HEK293 (cell line): ENCODE results near the gene BSCL2.

ENCODE experiments used
- CTCF ChIA-PET: fragments of 350-600 bp; formaldehyde crosslinking; extraction: SDS; loops from one replicate; lab custom pipeline; 2021; ENCODE audit warnings: antibody characterized with exemption; lab: Yijun Ruan, JAX
- POLR2A ChIA-PET: fragments of 300-600 bp; formaldehyde crosslinking; extraction: SDS; loops from one replicate; lab custom pipeline; 2020; ENCODE audit warnings: antibody characterized with exemption, inconsistent platforms; lab: Yijun Ruan, JAX
- H3K27ac ChIP-seq: fragments of 200-500 bp; sonication (Bioruptor generic); 2 replicates; pipeline ENCODE4 v1.5.1; 2014; ENCODE audit warnings: low read depth, low read length, control low read depth, inconsistent platforms; ENCODE audit errors: extremely low read depth
- H3K36me3 ChIP-seq, 2 experiments: fragments of 200-500 bp in 1 of 2; sonication (Bioruptor generic) in 1 of 2; 1 replicate in 1 of 2; 2 replicates in 1 of 2; pipeline ENCODE4 v1.5.1; 2014 to 2017; ENCODE audit warnings: inconsistent platforms in 2 of 2, low read length in 2 of 2; ENCODE audit not compliant: control insufficient read depth in 2 of 2, insufficient read depth in 1 of 2
- H3K4me1 ChIP-seq: fragments of 200-500 bp; sonication (Bioruptor generic); 2 replicates; pipeline ENCODE4 v1.5.1; 2014; ENCODE audit warnings: mild to moderate bottlenecking, low read length, inconsistent platforms; ENCODE audit not compliant: control insufficient read depth, insufficient read depth
- H3K4me3 ChIP-seq: 2 replicates; pipeline ENCODE4 v1.5.1; 2011; ENCODE audit warnings: low read depth, mild to moderate bottlenecking, control low read depth, low read length, moderate library complexity
- H3K9me3 ChIP-seq: fragments of 200-500 bp; sonication (Bioruptor generic); 2 replicates; pipeline ENCODE4 v1.5.1; 2014; ENCODE audit warnings: low read depth, low read length, inconsistent platforms; ENCODE audit not compliant: control insufficient read depth, insufficient read depth
- KLF9 ChIP-seq: fragments of 450-650 bp; formaldehyde crosslinking; IDR thresholded peaks from 2 replicates; pipeline ENCODE4 v1.5.1; 2016; ENCODE audit warnings: missing biosample characterization, missing genetic modification characterization, low read depth
- MYNN ChIP-seq: fragments of 450-650 bp; formaldehyde crosslinking; IDR thresholded peaks from 2 replicates; pipeline ENCODE4 v1.5.1; 2016; ENCODE audit warnings: missing biosample characterization, missing genetic modification characterization, borderline replicate concordance
- ZBTB21 ChIP-seq: fragments of 450-650 bp; formaldehyde crosslinking; IDR thresholded peaks from 2 replicates; pipeline ENCODE4 v1.5.1; 2017; ENCODE audit warnings: missing biosample characterization, missing genetic modification characterization
- ZFP41 ChIP-seq: fragments of 450-650 bp; formaldehyde crosslinking; IDR thresholded peaks from 2 replicates; pipeline ENCODE4 v1.5.1; 2016; ENCODE audit warnings: missing biosample characterization, missing genetic modification characterization, borderline replicate concordance
- ZIC2 ChIP-seq: fragments of 450-650 bp; formaldehyde crosslinking; IDR thresholded peaks from 2 replicates; pipeline ENCODE4 v1.5.1; 2016; ENCODE audit warnings: missing biosample characterization, missing genetic modification characterization
- ZNF121 ChIP-seq: fragments of 450-650 bp; formaldehyde crosslinking; IDR thresholded peaks from 2 replicates; pipeline ENCODE4 v1.5.1; 2016; ENCODE audit warnings: missing biosample characterization, missing genetic modification characterization
- ZNF138 ChIP-seq: fragments of 450-650 bp; formaldehyde crosslinking; IDR thresholded peaks from 2 replicates; pipeline ENCODE4 v1.5.1; 2016; ENCODE audit warnings: missing biosample characterization, missing genetic modification characterization, borderline replicate concordance
- ZNF140 ChIP-seq: fragments of 450-650 bp; formaldehyde crosslinking; IDR thresholded peaks from 2 replicates; pipeline ENCODE4 v1.5.1; 2016; ENCODE audit warnings: missing biosample characterization, missing genetic modification characterization
- ZNF302 ChIP-seq: fragments of 450-650 bp; formaldehyde crosslinking; IDR thresholded peaks from 2 replicates; pipeline ENCODE4 v1.5.1; 2016; ENCODE audit warnings: missing biosample characterization, missing genetic modification characterization, low read depth
- ZNF324 ChIP-seq: fragments of 450-650 bp; formaldehyde crosslinking; IDR thresholded peaks from 2 replicates; pipeline ENCODE4 v1.5.1; 2016; ENCODE audit warnings: missing biosample characterization, missing genetic modification characterization
- ZNF362 ChIP-seq: fragments of 450-650 bp; formaldehyde crosslinking; IDR thresholded peaks from 2 replicates; pipeline ENCODE4 v1.5.1; 2016; ENCODE audit warnings: missing biosample characterization, missing genetic modification characterization
- ZNF394 ChIP-seq: fragments of 450-650 bp; formaldehyde crosslinking; IDR thresholded peaks from 2 replicates; pipeline ENCODE4 v1.5.1; 2016; ENCODE audit warnings: missing biosample characterization, missing genetic modification characterization, mild to moderate bottlenecking, moderate library complexity, borderline replicate concordance
- ZNF548 ChIP-seq: fragments of 450-650 bp; formaldehyde crosslinking; IDR thresholded peaks from 2 replicates; pipeline ENCODE4 v1.5.1; 2016; ENCODE audit warnings: missing biosample characterization, missing genetic modification characterization
- ZNF596 ChIP-seq: fragments of 450-650 bp; IDR thresholded peaks from 2 replicates; pipeline ENCODE4 v1.5.0; 2018; ENCODE audit warnings: missing biosample characterization, mild to moderate bottlenecking, missing genetic modification characterization, moderate library complexity
- ZNF645 ChIP-seq: fragments of 450-650 bp; formaldehyde crosslinking; IDR thresholded peaks from 2 replicates; pipeline ENCODE4; 2016; ENCODE audit warnings: missing biosample characterization, missing genetic modification characterization
- ZNF768 ChIP-seq: fragments of 450-650 bp; formaldehyde crosslinking; IDR thresholded peaks from 2 replicates; pipeline ENCODE4 v1.5.1; 2018; ENCODE audit warnings: missing biosample characterization, mild to moderate bottlenecking, missing genetic modification characterization
- ZSCAN23 ChIP-seq: fragments of 450-650 bp; formaldehyde crosslinking; IDR thresholded peaks from 2 replicates; pipeline ENCODE4 v1.5.1; 2016; ENCODE audit warnings: missing biosample characterization, missing genetic modification characterization

BSCL2 gene

GRCh38 chr11:62719302-62719978 is 12.2 kb upstream of the BSCL2 start:
- POLR2A ChIA-PET = interaction anchor here (1.9 to 2.8 kb wide), 3 partner anchors 8 to 34 kb away, joined by 4 to 16 read pairs (median 5); partner anchors contain the start of genes HNRNPUL2 and ZBTB3
- no peak overlapping the region for H3K27ac ChIP-seq
- peaks cover 45 to 98% of the 10 kb centered on the region in 2 experiments for H3K36me3 ChIP-seq
- H3K4me1 ChIP-seq = no peaks in the 10 kb centered on the region
- no peak overlapping the region for H3K4me3 ChIP-seq
- CTCF ChIA-PET = no interaction called here
- H3K9me3 ChIP-seq = no peaks in the 10 kb centered on the region
- no peak for TF ChIP-seq ZNF768 (tag by site-specific recombination)
- TF ChIP-seq MYNN (tag by site-specific recombination) = peak; percentile 74

GRCh38 chr11:62716816-62717215 is 9.6 kb upstream of the BSCL2 start:
- CTCF ChIA-PET = interaction anchor here (0.6 kb wide), 2 partner anchors 124 to 316 kb away, joined by 3 read pairs; no protein-coding TSS in a partner anchor
- no peaks in the 10 kb centered on the region for H3K9me3 ChIP-seq

GRCh38 chr11:62716206-62716605 is 9.0 kb upstream of the BSCL2 start:
- Histone ChIP-seq H3K9me3 (no peaks in the 10 kb centered on the region), H3K36me3 (peaks cover 38 to 96% of the 10 kb centered on the region in 2 experiments), H3K4me1 (no peaks in the 10 kb centered on the region), H3K27ac (no peak overlapping the region), H3K4me3 (no peak overlapping the region)
- TF ChIP-seq ZNF138 (tag by site-specific recombination) (no peak), ZNF362 (tag by site-specific recombination) (no peak), ZFP41 (tag by site-specific recombination) (no peak)
- POLR2A ChIA-PET = interaction anchor here (1.3 to 3.5 kb wide), 3 partner anchors 10 to 38 kb away, joined by 6 to 13 read pairs (median 11); partner anchors contain the start of genes BSCL2, HNRNPUL2 and ZBTB3
- CTCF ChIA-PET = interaction anchor here (0.6 to 1.0 kb wide), 2 partner anchors 12 to 36 kb away, joined by 3 to 4 read pairs; no protein-coding TSS in a partner anchor

More at GRCh38 chr11:62716816-62717215, 9.6 kb upstream of the BSCL2 start:
- Histone ChIP-seq H3K4me1 (no peaks in the 10 kb centered on the region), H3K27ac (no peak overlapping the region), H3K36me3 (peaks cover 38 to 96% of the 10 kb centered on the region in 2 experiments), H3K4me3 (no peak overlapping the region)
- POLR2A ChIA-PET = interaction anchor here (1.3 to 3.5 kb wide), 3 partner anchors 10 to 37 kb away, joined by 6 to 16 read pairs (median 13); partner anchors contain the start of genes BSCL2, HNRNPUL2 and ZBTB3
- TF ChIP-seq ZNF548 (tag by site-specific recombination) = no peak
- TF ChIP-seq ZNF324 (tag by site-specific recombination) = no peak
- no peak for TF ChIP-seq ZNF596 (tag by site-specific recombination)
- TF ChIP-seq ZFP41 (tag by site-specific recombination) = no peak
- TF ChIP-seq ZNF645 = no peak
- TF ChIP-seq ZNF140 (tag by site-specific recombination) = no peak

- Histone ChIP-seq H3K36me3 (peaks cover 35 to 96% of the 10 kb centered on the region in 2 experiments), H3K9me3 (no peaks in the 10 kb centered on the region), H3K27ac (no peak overlapping the region), H3K4me1 (no peaks in the 10 kb centered on the region), H3K4me3 (no peak overlapping the region)
- TF ChIP-seq ZNF121 (tag by site-specific recombination) = no peak
- no peak for TF ChIP-seq ZNF394 (tag by site-specific recombination)
- no peak for TF ChIP-seq ZBTB21 (tag by site-specific recombination)
- TF ChIP-seq KLF9 (tag by site-specific recombination) = no peak
- TF ChIP-seq ZNF302 = no peak
- no peak for TF ChIP-seq ZSCAN23 (tag by site-specific recombination)
- no peak for TF ChIP-seq ZIC2 (tag by site-specific recombination)
- ChIA-PET POLR2A (interaction anchor here (0.6 to 3.5 kb wide), 4 partner anchors 9 to 116 kb away, joined by 3 to 13 read pairs (median 8); partner anchors contain the start of genes BSCL2, HNRNPUL2, STX5 and ZBTB3), CTCF (interaction anchor here (0.6 to 1.0 kb wide), 2 partner anchors 11 to 36 kb away, joined by 3 to 4 read pairs; no protein-coding TSS in a partner anchor)
Measured at GRCh38 chr11:62715150-62716130, 8.2 kb upstream of the BSCL2 start.
